Naive thymus-derived CD4-positive, alpha-beta T cell (primary cell): ENCODE results near the gene TMEM147. TPM values are rescaled to one million over a fixed set of nuclear protein-coding genes. Genes with fewer than 3 reads are reported as not detected.
A peak's percentile ranks its signal among the peaks of the same experiment; 100 is the strongest.

Experiments used
- ATAC-seq: fragments of 150-1000 bp; cut with Tn5 transposase; 2 replicates; pipeline ENCODE4 v1.10.0; 2021; ENCODE audit warnings: mild to moderate bottlenecking, moderate library complexity
- CTCF ChIA-PET: fragments of 350-600 bp; sonication (Branson Sonifier 250); formaldehyde crosslinking; loops from one replicate; lab custom pipeline; 2021; ENCODE audit warnings: antibody characterized with exemption; lab: Charles Lee
- POLR2A ChIA-PET: fragments of 350-600 bp; sonication (Branson Sonifier 250); formaldehyde crosslinking; loops from one replicate; lab custom pipeline; 2021; ENCODE audit warnings: antibody characterized with exemption, inconsistent platforms; lab: Charles Lee
- DNase-seq, 9 donors: peaks; one replicate each; pipeline versions ENCODE4 v3.0.0 to v3.0.0-alpha.2; 2020 to 2022; ENCODE audit warnings: mixed read lengths in 1 of 9
- H3K27ac ChIP-seq: one replicate; pipeline ENCODE4 v1.7.0; 2013; ENCODE audit warnings: mild to moderate bottlenecking, low read depth, low read length, moderate library complexity
- H3K27me3 ChIP-seq, 2 donors: one replicate each; pipeline ENCODE4 v1.7.0; 2013; ENCODE audit warnings: low read length in 2 of 2, mild to moderate bottlenecking in 2 of 2, moderate library complexity in 2 of 2; ENCODE audit not compliant: control insufficient read depth in 2 of 2, insufficient read depth in 2 of 2
- H3K36me3 ChIP-seq, 3 experiments: 1 replicate in 2 of 3; 2 replicates in 1 of 3; pipeline ENCODE4 v1.7.0; 2013; ENCODE audit warnings: low read length in 3 of 3, mild to moderate bottlenecking in 3 of 3, moderate library complexity in 1 of 3; ENCODE audit not compliant: insufficient read depth in 3 of 3, control insufficient read depth in 2 of 3
- H3K4me1 ChIP-seq, 2 donors: one replicate each; pipeline ENCODE4 v1.7.0; 2013; ENCODE audit warnings: low read length in 2 of 2, mild to moderate bottlenecking in 2 of 2, moderate library complexity in 1 of 2; ENCODE audit not compliant: control insufficient read depth in 2 of 2, insufficient read depth in 2 of 2
- H3K4me3 ChIP-seq: 2 replicates; pipeline ENCODE4 v1.7.0; 2013; ENCODE audit warnings: mild to moderate bottlenecking, low read length
- H3K9me3 ChIP-seq, 3 experiments: 1 replicate in 2 of 3; 2 replicates in 1 of 3; pipeline ENCODE4 v1.7.0; 2013; ENCODE audit warnings: low read length in 3 of 3; ENCODE audit not compliant: control insufficient read depth in 2 of 3
- H3K27ac Mint-ChIP-seq, 9 donors: one replicate each; pipeline ENCODE4 v1.8.0; 2020 to 2022; ENCODE audit warnings: mixed read lengths in 9 of 9, mild to moderate bottlenecking in 8 of 9, moderate library complexity in 5 of 9, inconsistent platforms in 2 of 9
- H3K27me3 Mint-ChIP-seq, 5 donors: one replicate each; pipeline ENCODE4 v1.8.0; 2021 to 2022; ENCODE audit warnings: mixed read lengths in 5 of 5, mild to moderate bottlenecking in 1 of 5
- H3K36me3 Mint-ChIP-seq, 5 donors: one replicate each; pipeline ENCODE4 v1.8.0; 2020 to 2022; ENCODE audit warnings: mixed read lengths in 5 of 5, mild to moderate bottlenecking in 3 of 5, inconsistent platforms in 1 of 5
- H3K4me1 Mint-ChIP-seq, 7 donors: one replicate each; pipeline ENCODE4 v1.8.0; 2020 to 2022; ENCODE audit warnings: mixed read lengths in 7 of 7, mild to moderate bottlenecking in 3 of 7, inconsistent platforms in 1 of 7
- H3K4me3 Mint-ChIP-seq, 10 donors: one replicate each; pipeline ENCODE4 v1.8.0; 2020 to 2022; ENCODE audit warnings: mild to moderate bottlenecking in 10 of 10, mixed read lengths in 10 of 10, moderate library complexity in 6 of 10, inconsistent platforms in 2 of 10
- H3K9me3 Mint-ChIP-seq, 11 donors: one replicate each; pipeline ENCODE4 v1.8.0; 2020 to 2022; ENCODE audit warnings: mixed read lengths in 11 of 11, mild to moderate bottlenecking in 4 of 11, inconsistent platforms in 1 of 11, moderate library complexity in 1 of 11
- intact Hi-C, 2 donors: fragments of 100-400 bp; cut with micrococcal nuclease; formaldehyde crosslinking; loops; one replicate each; pipeline ENCODE4 v1.15.1; 2023
- polyA plus RNA-seq, 2 donors: library from polyadenylated mRNA; unstranded; fragments of 300-500 nt; fragmentation: Illumina TruSeq; gene quantifications; one replicate each; pipeline ENCODE4 v1.2.3, GENCODE V29; 2021
- total RNA-seq, 6 experiments: library from RNA in 5 of 6; stranded (reverse) in 5 of 6; gene quantifications; 1 replicate in 5 of 6; 2 replicates in 1 of 6; pipeline ENCODE4 v1.2.3 and lab custom pipeline; 2021 to 2026

Gene TMEM147
- total and polyA plus RNA-seq, 7 experiments from 2014 or later, result 24.7 to 154 (median 41.7) TPM

- H3K9me3 Mint-ChIP-seq, result no peaks in the 10 kb centered on the region
- POLR2A ChIA-PET, result interaction anchor here (0.6 kb wide), 1 partner anchor 140 kb away, joined by 5 read pairs; no protein-coding TSS in a partner anchor
- intact Hi-C loops, result loop anchor here (1.0 kb wide), 2 partner anchors 82 to 207 kb away; no protein-coding TSS in a partner anchor
Measured at GRCh38 chr19:35510626-35510964, 34.8 kb upstream of the TMEM147 start.

GRCh38 chr19:35511337-35511736 is 34.1 kb upstream of the TMEM147 start:
- H3K9me3 Mint-ChIP-seq, result no peaks in the 10 kb centered on the region
- H3K27me3 Mint-ChIP-seq, result peaks cover 0 to 64% (median 14%) of the 10 kb centered on the region in 5 donors
- Histone ChIP-seq H3K27ac (no peak overlapping the region), H3K9me3 (no peaks in the 10 kb centered on the region), H3K4me3 (no peak overlapping the region), H3K27me3 (peaks cover 0 to 4% of the 10 kb centered on the region in 2 donors), H3K4me1 (peaks cover 12 to 17% of the 10 kb centered on the region in 2 donors), H3K36me3 (no peaks in the 10 kb centered on the region)
- H3K4me1 Mint-ChIP-seq, result peaks cover 9 to 21% (median 15%) of the 10 kb centered on the region in 7 donors
- no peak for ATAC-seq
- no peaks in the 10 kb centered on the region for H3K36me3 Mint-ChIP-seq
- H3K27ac Mint-ChIP-seq, result no peak overlapping the region
- CTCF ChIA-PET, result interaction anchor here (0.5 to 2.0 kb wide), 5 partner anchors 9 to 191 kb away, joined by 4 to 7 read pairs (median 6); no protein-coding TSS in a partner anchor
- DNase-seq, result no peak
- intact Hi-C loops, result no loop called here
- POLR2A ChIA-PET, result no interaction called here
- peak overlapping the region in 1 of 10 donors; percentile 25 for H3K4me3 Mint-ChIP-seq

More at GRCh38 chr19:35510626-35510964, 34.8 kb upstream of the TMEM147 start:
- Mint-ChIP-seq H3K4me1 (peaks cover 9 to 21% (median 14%) of the 10 kb centered on the region in 7 donors), H3K27ac (no peak overlapping the region), H3K27me3 (peaks cover 0 to 65% (median 14%) of the 10 kb centered on the region in 5 donors), H3K36me3 (no peaks in the 10 kb centered on the region), H3K4me3 (peak overlapping the region in 8 of 10 donors; percentile 28 to 84 (median 76))
- CTCF ChIA-PET, result interaction anchor here (0.5 to 2.0 kb wide), 8 partner anchors 10 to 308 kb away, joined by 3 to 7 read pairs (median 4); no protein-coding TSS in a partner anchor
- Histone ChIP-seq H3K4me1 (peaks cover 12 to 17% of the 10 kb centered on the region in 2 donors), H3K4me3 (peak overlapping the region; percentile 53), H3K36me3 (no peaks in the 10 kb centered on the region), H3K27me3 (peaks cover 0 to 4% of the 10 kb centered on the region in 2 donors), H3K27ac (no peak overlapping the region), H3K9me3 (no peaks in the 10 kb centered on the region)
- no peak for DNase-seq
- no peak for ATAC-seq

- Histone ChIP-seq H3K27me3 (peaks cover 0 to 4% of the 10 kb centered on the region in 2 donors), H3K9me3 (no peaks in the 10 kb centered on the region), H3K4me1 (peaks cover 12 to 17% of the 10 kb centered on the region in 2 donors), H3K36me3 (no peaks in the 10 kb centered on the region), H3K27ac (no peak overlapping the region), H3K4me3 (no peak overlapping the region)
- peaks cover 9 to 21% (median 15%) of the 10 kb centered on the region in 7 donors for H3K4me1 Mint-ChIP-seq
- POLR2A ChIA-PET, result no interaction called here
- no peaks in the 10 kb centered on the region for H3K9me3 Mint-ChIP-seq
- CTCF ChIA-PET, result no interaction called here
- no peak overlapping the region for H3K27ac Mint-ChIP-seq
- no peak for ATAC-seq
- no peak overlapping the region for H3K4me3 Mint-ChIP-seq
- peaks cover 0 to 56% (median 22%) of the 10 kb centered on the region in 5 donors for H3K27me3 Mint-ChIP-seq
- DNase-seq, result no peak
- no peaks in the 10 kb centered on the region for H3K36me3 Mint-ChIP-seq
- intact Hi-C loops, result no loop called here
Measured at GRCh38 chr19:35512831-35513627, 32.4 kb upstream of the TMEM147 start.

- H3K27me3 ChIP-seq, result peaks cover 0 to 4% of the 10 kb centered on the region in 2 donors
- Mint-ChIP-seq H3K27me3 (peaks cover 0 to 52% (median 22%) of the 10 kb centered on the region in 5 donors), H3K27ac (no peak within 1 kb of the TSS), H3K36me3 (no peaks in the 10 kb centered on the region), H3K4me3 (no peak within 1 kb of the TSS), H3K4me1 (peaks cover 9 to 18% (median 14%) of the 10 kb centered on the region in 7 donors), H3K9me3 (no peaks in the 10 kb centered on the region)
- no peak for ATAC-seq
- H3K4me3 ChIP-seq, result no peak within 1 kb of the TSS
- intact Hi-C loops, result no loop called here
- CTCF ChIA-PET, result no interaction called here
- no peaks in the 10 kb centered on the region for H3K9me3 ChIP-seq
- POLR2A ChIA-PET, result no interaction called here
- no peak for DNase-seq
- H3K4me1 ChIP-seq, result peaks cover 12 to 17% of the 10 kb centered on the region in 2 donors
- H3K36me3 ChIP-seq, result no peaks in the 10 kb centered on the region
- no peak within 1 kb of the TSS for H3K27ac ChIP-seq
Measured at GRCh38 chr19:35513628-35514281, 31.7 kb upstream of the TMEM147 start, which contains the start of gene DMKN. TSS of gene DMKN (minus strand) at chr19:35513649. CDS start at chr19:35513475, 174 bp downstream.

GRCh38 chr19:35514282-35514809 is 31.1 kb upstream of the TMEM147 start:
- H3K4me1 ChIP-seq, result peaks cover 10 to 15% of the 10 kb centered on the region in 2 donors
- no peak for DNase-seq
- ChIA-PET POLR2A (no interaction called here), CTCF (no interaction called here)
- Mint-ChIP-seq H3K27me3 (peaks cover 0 to 46% (median 22%) of the 10 kb centered on the region in 5 donors), H3K4me3 (no peak overlapping the region), H3K4me1 (peaks cover 7 to 13% (median 11%) of the 10 kb centered on the region in 7 donors), H3K36me3 (no peaks in the 10 kb centered on the region), H3K27ac (no peak overlapping the region), H3K9me3 (no peaks in the 10 kb centered on the region)
- H3K9me3 ChIP-seq, result no peaks in the 10 kb centered on the region
- no peak for ATAC-seq
- H3K27ac ChIP-seq, result no peak overlapping the region
- H3K27me3 ChIP-seq, result peaks cover 0 to 4% of the 10 kb centered on the region in 2 donors
- intact Hi-C loops, result no loop called here
- H3K4me3 ChIP-seq, result no peak overlapping the region
- no peaks in the 10 kb centered on the region for H3K36me3 ChIP-seq

- Histone ChIP-seq H3K27me3 (no peaks in the 10 kb centered on the region), H3K9me3 (no peaks in the 10 kb centered on the region), H3K4me1 (no peaks in the 10 kb centered on the region), H3K27ac (no peak overlapping the region), H3K4me3 (no peak overlapping the region), H3K36me3 (no peaks in the 10 kb centered on the region)
- ATAC-seq (no peak), DNase-seq (no peak)
- intact Hi-C loops, result no loop called here
- H3K4me3 Mint-ChIP-seq, result no peak overlapping the region
- no peaks in the 10 kb centered on the region for H3K9me3 Mint-ChIP-seq
- peaks cover 0 to 5% (median 0%) of the 10 kb centered on the region in 7 donors for H3K4me1 Mint-ChIP-seq
- ChIA-PET POLR2A (interaction anchor here (0.6 kb wide), 1 partner anchor 1314 kb away, joined by 3 read pairs; no protein-coding TSS in a partner anchor), CTCF (no interaction called here)
- H3K27me3 Mint-ChIP-seq, result peaks cover 0 to 34% (median 22%) of the 10 kb centered on the region in 5 donors
- no peaks in the 10 kb centered on the region for H3K36me3 Mint-ChIP-seq
- no peak overlapping the region for H3K27ac Mint-ChIP-seq
Measured at GRCh38 chr19:35516310-35516709, 29.1 kb upstream of the TMEM147 start.
